ENCODE measurements around the gene CDCA3. TPM values are rescaled to one million over a fixed set of nuclear protein-coding genes. Genes with fewer than 3 reads are reported as not detected.
A peak's percentile ranks its signal among the peaks of the same experiment; 100 is the strongest.
"Not testable (repeated sequence)": the region's sequence is repeated elsewhere in the genome, so short reads cannot be mapped to it uniquely, and the experiment has no call there.

CDCA3 gene
- total RNA-seq, 1 experiment from 2014 or later = 30.8 TPM

GRCh38 chr12:6872073-6873048 lies 21.3 kb upstream of the CDCA3 start:
- no peak for DNase-seq (ENCODE audit: low spot score)

GRCh38 chr12:6871052-6871957 lies 20.2 kb upstream of the CDCA3 start:
- DNase-seq (ENCODE audit: low spot score) = no peak

GRCh38 chr12:6870304-6870703 lies 19.2 kb upstream of the CDCA3 start:
- DNase-seq (ENCODE audit: low spot score) = not testable (repeated sequence)

DNA sequence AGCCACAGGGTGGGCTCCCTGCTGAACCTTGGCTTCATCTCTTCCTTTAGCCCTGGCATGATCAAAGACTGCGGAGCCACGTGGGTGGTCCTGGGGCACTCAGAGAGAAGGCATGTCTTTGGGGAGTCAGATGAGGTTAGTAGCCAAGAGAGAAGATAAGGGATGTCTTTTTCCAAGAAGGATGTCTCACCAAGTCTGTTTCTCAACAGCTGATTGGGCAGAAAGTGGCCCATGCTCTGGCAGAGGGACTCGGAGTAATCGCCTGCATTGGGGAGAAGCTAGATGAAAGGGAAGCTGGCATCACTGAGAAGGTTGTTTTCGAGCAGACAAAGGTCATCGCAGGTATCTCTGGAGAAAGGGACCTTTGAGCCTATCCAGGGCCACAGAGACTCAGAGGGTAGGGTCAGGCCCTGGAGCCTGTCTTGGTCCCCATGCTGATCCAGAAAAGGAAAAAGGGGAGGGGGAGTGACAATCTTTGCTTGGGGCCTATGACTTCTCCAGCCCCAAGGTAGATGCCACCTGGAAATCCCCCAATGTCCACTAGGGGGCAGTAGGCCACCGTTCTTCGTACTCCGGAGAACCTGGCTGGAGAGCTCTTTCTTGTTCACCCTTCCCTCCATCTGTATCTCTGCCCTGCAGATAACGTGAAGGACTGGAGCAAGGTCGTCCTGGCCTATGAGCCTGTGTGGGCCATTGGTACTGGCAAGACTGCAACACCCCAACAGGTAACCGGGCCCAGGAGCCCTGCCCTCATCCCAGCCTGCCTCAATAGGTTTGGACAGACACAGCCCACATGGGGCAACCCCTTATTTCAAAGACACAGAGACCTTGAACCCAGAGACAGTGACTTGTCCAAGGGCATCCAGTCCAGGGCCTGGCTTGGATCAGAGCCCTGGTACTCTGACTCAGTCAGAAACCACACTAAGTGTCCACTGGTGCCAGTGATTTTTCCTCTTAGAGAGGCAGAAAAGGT lies 18.2 kb upstream of the CDCA3 start:
- DNase-seq (ENCODE audit: low spot score) = peak; percentile 51

DNA sequence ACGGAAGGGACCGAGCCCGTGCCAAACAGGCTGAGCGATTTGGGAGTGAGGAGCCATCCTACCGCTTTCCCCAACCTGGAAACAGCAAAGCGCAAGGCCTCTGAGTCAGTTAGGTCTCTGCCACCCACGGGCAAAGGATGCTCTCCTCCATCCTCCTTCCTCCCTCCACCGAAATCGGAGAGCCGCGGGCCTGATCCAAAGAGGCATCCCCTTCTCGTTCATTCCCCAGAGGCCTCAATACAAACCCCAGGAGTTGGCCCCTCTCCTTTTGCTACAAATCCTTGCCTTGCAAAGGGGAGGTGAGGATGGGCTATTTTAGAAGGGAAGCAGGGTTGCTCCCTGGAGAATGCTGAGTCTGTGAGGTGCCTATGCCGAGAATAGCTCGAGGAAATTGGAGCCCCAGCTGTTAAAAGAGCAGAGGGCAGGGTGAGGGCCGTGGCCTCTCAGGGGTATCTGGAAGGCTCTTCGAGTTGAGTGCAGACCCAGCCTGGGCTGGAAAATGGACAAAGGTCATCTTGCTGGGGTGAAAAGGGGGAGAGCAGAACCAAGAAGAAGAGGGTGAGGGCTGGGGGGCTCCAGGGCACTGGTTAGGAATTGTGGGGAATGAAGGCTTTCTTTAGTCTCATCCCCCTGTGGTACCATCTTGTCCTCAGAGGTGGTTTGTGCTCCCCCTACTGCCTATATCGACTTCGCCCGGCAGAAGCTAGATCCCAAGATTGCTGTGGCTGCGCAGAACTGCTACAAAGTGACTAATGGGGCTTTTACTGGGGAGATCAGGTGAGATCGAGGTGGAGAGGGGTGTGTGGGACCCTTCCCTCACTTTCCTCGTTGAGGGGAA lies 17.3 kb upstream of the CDCA3 start:
- no peak for DNase-seq (ENCODE audit: low spot score)

DNA sequence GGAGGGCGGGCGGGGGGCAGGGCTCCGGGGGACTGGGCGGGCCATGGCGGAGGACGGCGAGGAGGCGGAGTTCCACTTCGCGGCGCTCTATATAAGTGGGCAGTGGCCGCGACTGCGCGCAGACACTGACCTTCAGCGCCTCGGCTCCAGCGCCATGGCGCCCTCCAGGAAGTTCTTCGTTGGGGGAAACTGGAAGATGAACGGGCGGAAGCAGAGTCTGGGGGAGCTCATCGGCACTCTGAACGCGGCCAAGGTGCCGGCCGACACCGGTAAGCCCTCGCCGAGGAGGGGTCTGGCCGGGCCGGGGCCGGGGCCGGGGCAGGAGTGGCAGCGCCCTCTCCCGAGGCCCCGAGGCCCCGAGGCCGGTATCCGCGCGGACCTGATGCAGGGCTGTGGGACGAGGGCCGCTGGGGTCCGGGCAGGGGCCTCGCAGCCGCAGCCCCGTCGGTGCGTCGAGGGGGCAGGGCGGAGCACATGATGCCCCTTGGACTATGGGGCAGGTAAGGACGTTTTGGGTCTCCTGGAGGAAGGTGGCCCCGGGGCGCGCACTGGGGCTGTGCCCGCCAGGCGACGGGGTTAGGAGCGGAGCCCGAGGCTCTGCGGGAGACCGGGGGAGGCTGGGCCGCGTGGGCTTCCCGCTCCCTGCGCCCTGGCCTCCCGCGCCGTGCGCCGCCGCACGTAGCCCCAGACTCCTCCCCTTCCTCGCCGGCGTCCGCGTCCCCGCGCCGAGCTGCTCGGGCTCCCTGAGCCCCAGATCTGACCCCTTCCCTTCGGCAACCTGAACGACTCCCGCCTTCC lies 16.5 kb upstream of the CDCA3 start, which contains the start of gene TPI1:
TSS of gene TPI1 (plus strand) at position 119 of the 798 bp plus-strand sequence. CDS start at position 155, 36 bp downstream.
- peak; percentile 39 for DNase-seq (ENCODE audit: low spot score)

DNA sequence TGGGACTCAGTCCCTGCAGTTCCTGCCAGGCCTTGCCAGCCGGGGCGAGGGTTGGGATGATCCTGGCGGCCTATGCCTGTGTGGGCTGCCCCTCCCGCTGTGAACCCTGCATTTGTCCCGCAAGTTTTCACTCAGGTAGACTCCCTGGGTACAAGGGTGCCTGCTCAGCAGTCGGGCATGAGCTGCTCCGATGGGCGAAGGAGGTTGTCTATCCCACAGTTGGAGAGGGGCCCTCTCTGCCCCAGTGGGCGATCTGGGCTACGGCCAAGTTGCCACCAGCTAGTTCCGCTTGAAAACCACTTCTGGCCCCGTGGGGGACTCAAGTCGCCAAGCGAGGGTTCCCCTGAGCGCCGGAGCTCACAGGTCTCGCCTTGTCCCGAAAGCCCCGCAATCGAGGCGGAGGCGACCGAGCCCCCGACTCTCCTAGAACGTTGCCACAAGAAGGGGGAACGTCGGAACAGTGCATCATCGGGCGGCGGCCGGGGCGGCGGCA lies 15.9 kb upstream of the CDCA3 start:
- no peak for DNase-seq (ENCODE audit: low spot score)

DNA sequence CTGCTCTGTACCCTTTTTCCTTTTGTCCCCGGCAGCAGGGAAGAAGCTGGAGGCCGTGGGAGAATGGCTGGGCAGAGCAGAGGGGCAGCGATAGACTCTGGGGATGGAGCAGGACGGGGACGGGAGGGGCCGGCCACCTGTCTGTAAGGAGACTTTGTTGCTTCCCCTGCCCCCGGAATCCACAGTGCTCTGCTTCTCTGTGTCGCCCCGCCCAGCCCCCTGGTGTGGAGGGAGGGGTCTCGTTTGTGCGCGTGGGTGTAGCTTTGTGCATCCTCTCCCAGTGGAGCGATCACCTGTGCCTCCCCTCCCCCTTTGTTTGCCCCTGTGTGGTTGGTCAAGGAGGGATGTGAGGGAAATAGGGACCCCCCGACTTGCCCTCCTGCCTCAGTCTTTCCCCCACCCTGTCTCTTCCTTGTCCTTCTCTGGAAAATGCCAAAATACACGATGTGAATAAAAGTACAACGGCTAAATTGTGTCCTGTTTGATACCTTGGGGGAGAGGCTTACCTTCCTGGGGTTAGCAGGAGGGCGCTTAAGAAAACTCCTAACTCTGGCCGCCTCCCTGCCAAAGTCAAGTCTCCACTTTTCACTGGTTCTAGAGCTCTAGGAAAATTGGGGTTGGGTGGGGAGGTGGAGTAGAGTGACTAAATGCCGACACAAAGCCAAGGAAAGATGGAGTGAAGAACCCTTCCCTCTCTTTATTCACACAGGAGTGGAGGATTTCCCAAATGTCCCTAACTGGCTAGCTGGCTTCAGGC lies 15.3 kb upstream of the CDCA3 start:
- DNase-seq (ENCODE audit: low spot score) = no peak

DNA sequence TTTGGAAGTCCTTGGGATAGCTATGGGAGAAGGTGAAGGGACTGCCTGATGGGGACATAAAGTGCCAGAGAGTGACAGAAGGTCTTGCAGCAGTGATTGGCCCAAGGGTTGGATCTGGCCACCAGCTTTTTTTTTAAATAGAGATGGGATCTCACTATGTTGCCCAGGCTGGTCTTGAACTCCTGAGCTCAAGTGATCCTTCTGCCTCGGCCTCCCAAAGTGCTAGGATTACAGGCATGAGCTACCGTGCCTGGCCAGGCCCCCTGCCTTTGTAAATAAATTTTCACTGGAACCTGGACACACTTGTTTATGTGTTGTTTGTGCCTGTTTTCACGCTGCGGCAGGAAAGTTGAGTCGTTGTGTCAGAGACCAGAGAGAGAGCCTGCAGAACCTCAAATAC lies 14.2 kb upstream of the CDCA3 start:
- DNase-seq (ENCODE audit: low spot score) = not testable (repeated sequence)

- no peak for DNase-seq (ENCODE audit: low spot score)
Observed at GRCh38 chr12:6863586-6864321, 12.7 kb upstream of the CDCA3 start.

DNA sequence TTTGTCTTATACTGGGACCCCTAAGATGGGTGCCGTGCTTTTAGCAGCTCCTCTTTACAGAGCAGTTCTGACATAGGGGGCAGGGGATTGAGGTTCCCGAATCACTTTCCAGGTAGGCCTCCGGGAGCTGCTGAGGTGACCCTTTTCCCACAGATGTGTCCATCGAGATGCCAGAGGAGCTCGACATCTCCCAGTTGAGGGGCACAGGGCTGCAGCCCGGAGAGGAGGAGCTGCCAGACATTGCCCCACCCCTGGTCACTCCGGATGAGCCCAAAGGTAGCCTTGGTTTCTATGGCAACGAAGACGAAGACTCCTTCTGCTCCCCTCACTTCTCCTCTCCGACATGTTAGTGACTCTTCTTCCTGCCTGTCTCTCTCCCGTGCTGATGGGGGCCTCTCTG lies 11.9 kb upstream of the CDCA3 start:
- no peak for DNase-seq (ENCODE audit: low spot score)

- no peak for DNase-seq (ENCODE audit: low spot score)
Observed at GRCh38 chr12:6861391-6861790, 10.3 kb upstream of the CDCA3 start.

- DNase-seq (ENCODE audit: low spot score) = no peak
Observed at GRCh38 chr12:6860942-6861341, 9.9 kb upstream of the CDCA3 start.

DNA sequence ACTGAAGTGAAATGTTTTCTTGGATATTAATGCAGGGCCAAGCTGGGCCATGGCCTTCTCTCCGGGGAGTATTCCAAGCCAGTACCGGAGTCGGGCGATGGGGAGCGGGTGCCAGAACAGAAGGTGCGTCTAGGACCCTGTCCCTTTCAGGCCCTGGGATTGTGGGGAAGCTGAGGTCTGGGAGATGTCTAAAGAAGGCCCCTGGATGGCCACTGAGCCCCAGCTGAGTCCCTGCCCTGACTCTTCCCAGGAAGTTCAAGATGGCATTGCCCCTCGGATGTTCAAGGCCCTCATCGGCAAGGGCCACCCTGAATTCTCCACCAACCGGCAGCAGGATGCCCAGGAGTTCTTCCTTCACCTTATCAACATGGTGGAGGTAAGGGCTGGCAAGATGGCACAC lies 9.0 kb upstream of the CDCA3 start:
- no peak for DNase-seq (ENCODE audit: low spot score)

GRCh38 chr12:6858799-6859198 lies 7.7 kb upstream of the CDCA3 start:
- DNase-seq (ENCODE audit: low spot score) = no peak

- no peak for DNase-seq (ENCODE audit: low spot score)
Observed at GRCh38 chr12:6855322-6855721, 4.2 kb upstream of the CDCA3 start.

- no peak for DNase-seq (ENCODE audit: low spot score)
Observed at GRCh38 chr12:6854036-6854435, 3.0 kb upstream of the CDCA3 start.

- DNase-seq (ENCODE audit: low spot score) = no peak
Observed at GRCh38 chr12:6853626-6854025, 2.5 kb upstream of the CDCA3 start.
